GM23338 (cell line): ENCODE measurements around the gene PCGF2. TPM values are rescaled to one million over a fixed set of nuclear protein-coding genes. Genes with fewer than 3 reads are reported as not detected.
A peak's percentile ranks its signal among the peaks of the same experiment; 100 is the strongest.

ENCODE experiments used
- ATAC-seq: fragments of 200-7000 bp; cut with Tn5 transposase; 3 replicates; pipeline ENCODE4 v1.9.1; 2020
- DNase-seq: peaks from one replicate; pipeline ENCODE4 v3.0.0-alpha.2; 2015; ENCODE audit warnings: low spot score
- H2AFZ ChIP-seq: fragments of 200-600 bp; sonication (generic); 2 replicates; pipeline ENCODE4 v1.8.0; 2016; ENCODE audit warnings: antibody characterized with exemption, mild to moderate bottlenecking, moderate library complexity
- H3F3A ChIP-seq: fragments of 200-600 bp; sonication (generic); replicated peaks from 2 replicates; pipeline ENCODE4 v1.8.0; 2017; ENCODE audit warnings: antibody characterized with exemption, mixed run types, low read depth
- H3K27ac ChIP-seq: fragments of 200-600 bp; sonication (generic); 2 replicates; pipeline ENCODE4 v1.6.1; 2016; ENCODE audit warnings: low read depth
- H3K27me3 ChIP-seq: fragments of 200-600 bp; sonication (generic); 2 replicates; pipeline ENCODE4 v1.8.0; 2016; ENCODE audit warnings: mild to moderate bottlenecking, mixed run types, moderate library complexity; ENCODE audit not compliant: insufficient read depth
- H3K36me3 ChIP-seq: fragments of 200-600 bp; sonication (generic); 2 replicates; pipeline ENCODE4 v1.8.0; 2016; ENCODE audit warnings: mild to moderate bottlenecking; ENCODE audit not compliant: insufficient read depth
- H3K4me1 ChIP-seq: fragments of 200-600 bp; sonication (generic); 2 replicates; pipeline ENCODE4 v1.8.0; 2016; ENCODE audit warnings: mild to moderate bottlenecking, moderate library complexity; ENCODE audit not compliant: insufficient read depth
- H3K4me2 ChIP-seq: fragments of 200-600 bp; sonication (generic); 2 replicates; pipeline ENCODE4 v1.7.1; 2017; ENCODE audit warnings: mixed run types
- H3K4me3 ChIP-seq: fragments of 200-600 bp; sonication (generic); 2 replicates; pipeline ENCODE4 v1.6.1; 2016; ENCODE audit warnings: mixed run types
- H3K79me2 ChIP-seq: fragments of 200-600 bp; sonication (generic); replicated peaks from 2 replicates; pipeline ENCODE4 v1.8.0; 2017; ENCODE audit warnings: mild to moderate bottlenecking; ENCODE audit not compliant: insufficient read depth
- H3K9me2 ChIP-seq: fragments of 200-600 bp; sonication (generic); 2 replicates; pipeline ENCODE4 v1.8.0; 2017; ENCODE audit not compliant: insufficient read depth
- H4K20me1 ChIP-seq: fragments of 200-600 bp; sonication (generic); replicated peaks from 2 replicates; pipeline ENCODE4 v1.8.0; 2017; ENCODE audit warnings: mild to moderate bottlenecking; ENCODE audit not compliant: insufficient read depth
- H3K27ac Mint-ChIP-seq: 2 replicates; pipeline ENCODE4 v1.8.0; 2020; ENCODE audit warnings: inconsistent platforms, mild to moderate bottlenecking, moderate library complexity, mixed read lengths
- H3K27me3 Mint-ChIP-seq: 3 replicates; pipeline ENCODE4 v1.8.0; 2022; ENCODE audit warnings: low read depth, mild to moderate bottlenecking, moderate library complexity, mixed read lengths, inconsistent platforms; ENCODE audit not compliant: insufficient read depth, poor library complexity
- H3K36me3 Mint-ChIP-seq: 3 replicates; pipeline ENCODE4 v1.8.0; 2021; ENCODE audit warnings: low read depth, mild to moderate bottlenecking, inconsistent platforms, moderate library complexity, mixed read lengths
- H3K4me1 Mint-ChIP-seq: 3 replicates; pipeline ENCODE4 v1.8.0; 2020; ENCODE audit warnings: mild to moderate bottlenecking, inconsistent platforms, mixed read lengths
- H3K4me3 Mint-ChIP-seq: 3 replicates; pipeline ENCODE4 v1.8.0; 2021; ENCODE audit warnings: moderate library complexity, mild to moderate bottlenecking, inconsistent platforms, mixed read lengths
- H3K9me3 Mint-ChIP-seq: 3 replicates; pipeline ENCODE4 v1.8.0; 2020; ENCODE audit warnings: moderate library complexity, mild to moderate bottlenecking, inconsistent platforms, mixed read lengths
- ETS1 ChIP-seq: IDR thresholded peaks from 2 replicates; pipeline ENCODE4 v1.6.1; 2016; ENCODE audit warnings: antibody characterized with exemption
- EZH2 ChIP-seq: fragments of 200-600 bp; sonication (generic); IDR thresholded peaks from one replicate; pipeline ENCODE4 v1.8.0; 2017; ENCODE audit warnings: antibody characterized with exemption, mild to moderate bottlenecking, low read depth; ENCODE audit not compliant: unreplicated experiment
- EZH2phosphoT487 ChIP-seq: fragments of 200-600 bp; sonication (generic); IDR thresholded peaks from one replicate; pipeline ENCODE4 v1.8.1; 2018; ENCODE audit warnings: antibody characterized with exemption; ENCODE audit not compliant: unreplicated experiment
- POLR2AphosphoS5 ChIP-seq: IDR thresholded peaks from 2 replicates; pipeline ENCODE4 v1.6.1; 2016; ENCODE audit warnings: antibody characterized with exemption, low read depth
- ZNF331 ChIP-seq: fragments of 250-450 bp; sonication (Bioruptor Pico); IDR thresholded peaks from 2 replicates; pipeline ENCODE4 v1.5.0; 2020; ENCODE audit warnings: low read depth, mild to moderate bottlenecking, moderate library complexity
- polyA plus RNA-seq: library from polyadenylated mRNA; unstranded; fragments of >200 nt; fragmentation: Nextera tagmentation; extraction: Ambion mirVana; gene quantifications from 2 replicates; pipeline ENCODE4 v1.2.1, GENCODE V29; 2016
- total RNA-seq: library from RNA; depleted of rRNA; stranded (reverse); fragments of >200 nt; shearing (Covaris generic); gene quantifications from 2 replicates; pipeline ENCODE4 v1.2.3, GENCODE V29; 2014
- TF ChIP-seq, protein P1 (sequence below), 2 experiments: fragments of 200-600 bp in 1 of 2; sonication (generic) in 1 of 2; conservative IDR thresholded peaks; 2 replicates each; pipeline versions ENCODE4 v1.5.1 to v1.6.1; 2016 to 2017; ENCODE audit warnings: antibody characterized with exemption in 2 of 2, low read depth in 2 of 2, mild to moderate bottlenecking in 2 of 2, moderate library complexity in 1 of 2

The PCGF2 gene
- total and polyA plus RNA-seq, 2 experiments from 2014 or later: 21.1 to 51.9 TPM

DNA sequence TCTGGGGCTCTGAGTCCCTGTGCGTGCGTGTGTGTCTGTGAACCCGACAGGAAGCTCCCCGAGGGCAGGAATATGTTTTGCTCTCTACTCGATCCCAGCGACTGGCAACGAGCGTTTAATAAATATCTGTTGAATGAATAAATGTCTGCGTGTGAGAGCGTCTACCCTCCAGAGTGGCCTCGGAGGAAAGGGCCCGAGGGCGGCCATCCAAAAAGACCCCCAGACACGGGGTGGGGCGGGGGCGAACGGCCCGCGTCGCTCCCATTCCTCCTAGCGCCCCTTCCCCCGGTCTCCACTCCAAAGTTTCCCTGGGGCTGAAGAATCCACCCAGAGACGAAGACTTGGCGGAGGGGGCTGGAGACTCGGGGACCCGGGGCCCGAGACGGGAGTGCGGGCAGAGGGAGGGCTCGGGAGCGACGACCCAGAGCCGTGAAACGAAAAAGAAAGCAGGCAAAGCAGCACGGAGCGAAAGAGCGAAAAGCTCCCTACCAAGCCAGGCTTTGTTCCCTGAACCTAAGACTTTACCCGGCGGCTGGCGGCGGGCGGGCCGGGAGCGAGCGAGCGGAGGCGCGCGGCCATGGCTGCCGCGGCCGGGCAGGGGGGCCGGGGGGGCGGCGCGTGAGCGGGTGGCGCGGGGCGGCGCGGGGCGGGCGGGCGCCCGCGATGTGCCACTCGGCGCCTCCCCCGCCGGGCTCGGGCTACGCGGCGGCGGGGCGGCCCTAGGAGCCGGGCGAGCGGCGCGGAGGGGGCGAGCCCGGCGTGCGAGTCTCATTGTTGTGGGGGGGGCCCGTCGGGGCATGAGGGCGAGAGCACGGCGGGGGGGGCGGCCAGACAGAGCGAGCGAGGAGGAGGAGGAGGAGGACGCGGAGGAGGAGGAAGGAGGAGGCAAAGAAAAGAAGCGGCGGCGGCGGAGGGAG lies 43.3 kb downstream of the PCGF2 start, which contains the start of gene MLLT6:
TSS of gene MLLT6 (plus strand) at position 668 of the 917 bp plus-strand sequence. CDS start 360 bp downstream, outside the sequence.
- Mint-ChIP-seq H3K27me3 (peaks cover 83% of the 10 kb centered on the region), H3K4me3 (peak within 1 kb of the TSS; percentile 90)
- no peak within 1 kb of the TSS for H3K27ac ChIP-seq

DNA sequence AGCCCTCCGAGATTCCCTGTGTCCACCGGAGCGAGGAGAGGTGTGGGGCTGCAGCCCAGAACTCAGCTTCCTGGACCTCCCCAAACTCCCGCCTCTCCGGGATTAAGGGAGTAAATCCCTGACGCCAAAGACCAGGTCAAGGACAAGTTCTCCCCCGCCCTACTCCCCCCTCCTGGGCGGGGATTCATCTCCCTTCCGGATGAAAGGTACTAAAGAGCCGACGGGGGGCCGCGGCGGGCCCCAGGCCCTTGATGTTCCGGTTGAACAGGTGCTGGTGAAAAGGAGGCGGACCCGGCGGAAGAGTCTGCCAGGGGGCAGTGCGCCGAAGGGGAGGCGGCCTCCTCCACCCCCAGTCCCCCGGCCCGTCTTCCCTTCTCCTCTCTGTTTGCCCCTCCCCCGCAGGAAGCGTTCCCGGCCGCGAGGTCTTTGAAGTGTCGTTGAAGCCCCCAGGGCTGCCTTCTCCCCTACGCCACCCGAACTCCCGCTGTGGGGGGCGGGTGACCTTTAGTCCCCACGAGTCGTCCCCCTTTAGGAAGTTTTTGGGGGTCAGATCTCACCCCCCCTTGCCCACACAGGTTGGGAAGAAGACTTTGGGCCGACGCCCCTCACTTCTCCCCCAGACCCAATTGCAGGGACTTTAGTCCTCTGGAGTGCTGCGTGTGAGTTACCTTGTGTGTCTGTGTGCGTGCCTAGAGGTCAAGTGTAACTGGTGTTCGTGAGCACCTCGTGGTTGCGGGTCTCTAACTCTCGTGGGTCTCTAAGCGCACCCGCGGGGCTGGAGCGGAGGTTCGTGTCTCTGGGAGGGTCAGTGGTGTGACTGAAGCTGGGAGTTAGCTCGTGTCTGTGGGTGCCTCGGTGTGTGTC lies 44.2 kb downstream of the PCGF2 start:
- peaks cover 84% of the 10 kb centered on the region for H3K27me3 Mint-ChIP-seq
- TF ChIP-seq EZH2 (no peak), POLR2AphosphoS5 (peak; percentile 62), ZNF331 (no peak), EZH2phosphoT487 (no peak)
- TF ChIP-seq, protein P1, sequence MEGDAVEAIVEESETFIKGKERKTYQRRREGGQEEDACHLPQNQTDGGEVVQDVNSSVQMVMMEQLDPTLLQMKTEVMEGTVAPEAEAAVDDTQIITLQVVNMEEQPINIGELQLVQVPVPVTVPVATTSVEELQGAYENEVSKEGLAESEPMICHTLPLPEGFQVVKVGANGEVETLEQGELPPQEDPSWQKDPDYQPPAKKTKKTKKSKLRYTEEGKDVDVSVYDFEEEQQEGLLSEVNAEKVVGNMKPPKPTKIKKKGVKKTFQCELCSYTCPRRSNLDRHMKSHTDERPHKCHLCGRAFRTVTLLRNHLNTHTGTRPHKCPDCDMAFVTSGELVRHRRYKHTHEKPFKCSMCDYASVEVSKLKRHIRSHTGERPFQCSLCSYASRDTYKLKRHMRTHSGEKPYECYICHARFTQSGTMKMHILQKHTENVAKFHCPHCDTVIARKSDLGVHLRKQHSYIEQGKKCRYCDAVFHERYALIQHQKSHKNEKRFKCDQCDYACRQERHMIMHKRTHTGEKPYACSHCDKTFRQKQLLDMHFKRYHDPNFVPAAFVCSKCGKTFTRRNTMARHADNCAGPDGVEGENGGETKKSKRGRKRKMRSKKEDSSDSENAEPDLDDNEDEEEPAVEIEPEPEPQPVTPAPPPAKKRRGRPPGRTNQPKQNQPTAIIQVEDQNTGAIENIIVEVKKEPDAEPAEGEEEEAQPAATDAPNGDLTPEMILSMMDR (conservative IDR thresholded peaks at IDR 0.05; ENCODE audit: low read depth in 2 of 2): no peak

More for the DNA sequence above, 43.3 kb downstream of the PCGF2 start, which contains the start of gene MLLT6:
- ATAC-seq (peak; percentile 17), DNase-seq (peak; percentile 89)
- Histone ChIP-seq H2AFZ (peak within 1 kb of the TSS; percentile 91), H3K4me3 (peak within 1 kb of the TSS; percentile 84), H4K20me1 (peaks cover 19% of the 10 kb centered on the region), H3K4me2 (peak within 1 kb of the TSS; percentile 89), H3K79me2 (no peaks in the 10 kb centered on the region), H3K9me2 (no peaks in the 10 kb centered on the region), H3K36me3 (no peaks in the 10 kb centered on the region), H3K27me3 (peaks cover 91% of the 10 kb centered on the region), H3K4me1 (peaks cover 40% of the 10 kb centered on the region), H3F3A (peaks cover 45% of the 10 kb centered on the region)
- Mint-ChIP-seq H3K36me3 (peaks cover 8% of the 10 kb centered on the region; the same call in 2 of the 3 replicates), H3K27ac (no peak within 1 kb of the TSS), H3K9me3 (peaks cover 5% of the 10 kb centered on the region; the same call in 2 of the 3 replicates), H3K4me1 (peaks cover 58% of the 10 kb centered on the region)
- TF ChIP-seq EZH2 (peak; percentile 83), ETS1 (no peak)

More for the DNA sequence above, 44.2 kb downstream of the PCGF2 start:
- H3K9me3 Mint-ChIP-seq: peaks cover 5% of the 10 kb centered on the region; the same call in 2 of the 3 replicates
- H3K4me3 ChIP-seq: peak overlapping the region; percentile 67
- peaks cover 55% of the 10 kb centered on the region for H3K4me1 Mint-ChIP-seq
- H3K27ac Mint-ChIP-seq: no peak overlapping the region
- H3K27ac ChIP-seq: no peak overlapping the region
- peaks cover 45% of the 10 kb centered on the region for H3F3A ChIP-seq
- peaks cover 91% of the 10 kb centered on the region for H3K27me3 ChIP-seq
- H3K79me2 ChIP-seq: no peaks in the 10 kb centered on the region
- H2AFZ ChIP-seq: no peak overlapping the region
- DNase-seq (peak; percentile 99), ATAC-seq (peak; percentile 59)
- no peaks in the 10 kb centered on the region for H3K9me2 ChIP-seq
- peaks cover 40% of the 10 kb centered on the region for H3K4me1 ChIP-seq
- peaks cover 22% of the 10 kb centered on the region for H4K20me1 ChIP-seq
- H3K4me3 Mint-ChIP-seq: peak overlapping the region; percentile 80
- H3K4me2 ChIP-seq: peak overlapping the region; percentile 89
- no peaks in the 10 kb centered on the region for H3K36me3 ChIP-seq
- H3K36me3 Mint-ChIP-seq: peaks cover 8% of the 10 kb centered on the region; the same call in 2 of the 3 replicates
